Left colon (tissue), 2 donors: ENCODE results near the gene SNTB2. TPM values are rescaled to one million over a fixed set of nuclear protein-coding genes. Genes with fewer than 3 reads are reported as not detected.
"Not testable (repeated sequence)": the region's sequence is repeated elsewhere in the genome, so short reads cannot be mapped to it uniquely, and the experiment has no call there.

Experiments
- ATAC-seq: fragments of 200-7000 bp; cut with Tn5 transposase; one replicate; pipeline ENCODE4 v1.9.1; 2020; ENCODE audit warnings: mild to moderate bottlenecking, moderate library complexity
- DNase-seq, 2 donors: peaks; one replicate each; pipeline ENCODE4 v3.0.0-alpha.2; 2020
- intact Hi-C, 2 donors: fragments of 100-400 bp; cut with DNase I in 1 of 2; cut with micrococcal nuclease in 1 of 2; formaldehyde crosslinking; loops; one replicate each; pipeline versions ENCODE4 v1.11.2 to v1.14.0; 2022; cut with DNase I, micrococcal nuclease
- total RNA-seq, 2 donors: library from RNA; stranded (reverse); fragmentation: NEBNext Ultra II Directional; extraction: Animal tissue kit (Norgen Biotek cat#: 25700); gene quantifications; one replicate each; pipeline ENCODE4 v1.2.1, GENCODE V29; 2021
- donor health status: DM: no; HTN: no; CAD: no.
- donor health status: DM: yes; HTN: yes; CAD: no.

Gene SNTB2
- total RNA-seq, 2 donors from 2014 or later = 32.0 to 33.8 TPM

DNA sequence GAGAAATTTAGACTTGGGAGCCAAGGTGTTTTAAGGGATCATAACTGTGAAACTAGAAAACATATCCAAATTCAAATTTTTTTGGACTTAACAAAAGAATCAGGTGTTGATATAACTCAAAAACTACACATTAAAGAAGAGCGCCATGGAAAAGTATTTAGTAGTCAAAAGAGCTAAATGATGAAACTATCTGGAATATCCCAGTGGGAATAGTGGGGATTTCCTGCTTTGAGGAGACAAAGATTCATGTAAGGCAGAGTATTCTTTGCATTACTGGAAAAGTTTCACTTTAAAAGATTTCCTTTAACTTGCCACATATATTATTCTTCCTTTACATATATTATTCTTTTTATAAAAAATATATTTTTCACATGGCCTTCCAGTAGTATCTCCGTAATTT is 83.9 kb downstream of the SNTB2 start:
- intact Hi-C loops = no loop called here
- DNase-seq = no peak
- ATAC-seq = no peak

GRCh38 chr16:69273009-69273408 is 86.0 kb downstream of the SNTB2 start:
- intact Hi-C loops = no loop called here
- DNase-seq = no peak

DNA sequence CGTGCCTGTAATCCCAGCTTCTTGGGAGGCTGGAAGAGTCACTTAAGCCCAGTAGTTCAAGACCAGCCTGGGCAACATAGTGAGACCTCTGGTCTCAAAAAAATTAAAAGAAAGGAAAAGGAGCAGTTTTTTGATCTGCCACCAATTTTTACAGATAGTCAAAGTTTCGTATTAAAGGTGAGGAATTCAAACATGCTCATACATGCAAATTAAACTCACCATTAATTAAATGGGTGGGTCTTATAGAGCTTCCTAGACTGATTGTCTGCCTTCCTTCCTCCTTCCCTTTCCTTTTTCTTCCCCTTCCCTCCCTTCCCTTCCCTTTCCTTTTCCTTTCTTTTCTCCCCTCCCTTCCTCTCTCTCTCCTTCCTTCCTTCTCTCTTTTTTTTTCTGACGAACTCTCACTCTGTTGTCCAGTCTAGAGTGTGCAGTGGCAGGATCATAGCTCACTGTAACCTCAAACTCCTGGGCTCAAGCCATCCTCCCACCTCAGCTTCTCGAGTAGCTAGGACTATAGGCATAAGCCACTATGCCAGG is 87.8 kb downstream of the SNTB2 start:
- intact Hi-C loops = no loop called here
- ATAC-seq = no peak
- no peak for DNase-seq

More at GRCh38 chr16:69273009-69273408, 86.0 kb downstream of the SNTB2 start:
- no peak for ATAC-seq

DNA sequence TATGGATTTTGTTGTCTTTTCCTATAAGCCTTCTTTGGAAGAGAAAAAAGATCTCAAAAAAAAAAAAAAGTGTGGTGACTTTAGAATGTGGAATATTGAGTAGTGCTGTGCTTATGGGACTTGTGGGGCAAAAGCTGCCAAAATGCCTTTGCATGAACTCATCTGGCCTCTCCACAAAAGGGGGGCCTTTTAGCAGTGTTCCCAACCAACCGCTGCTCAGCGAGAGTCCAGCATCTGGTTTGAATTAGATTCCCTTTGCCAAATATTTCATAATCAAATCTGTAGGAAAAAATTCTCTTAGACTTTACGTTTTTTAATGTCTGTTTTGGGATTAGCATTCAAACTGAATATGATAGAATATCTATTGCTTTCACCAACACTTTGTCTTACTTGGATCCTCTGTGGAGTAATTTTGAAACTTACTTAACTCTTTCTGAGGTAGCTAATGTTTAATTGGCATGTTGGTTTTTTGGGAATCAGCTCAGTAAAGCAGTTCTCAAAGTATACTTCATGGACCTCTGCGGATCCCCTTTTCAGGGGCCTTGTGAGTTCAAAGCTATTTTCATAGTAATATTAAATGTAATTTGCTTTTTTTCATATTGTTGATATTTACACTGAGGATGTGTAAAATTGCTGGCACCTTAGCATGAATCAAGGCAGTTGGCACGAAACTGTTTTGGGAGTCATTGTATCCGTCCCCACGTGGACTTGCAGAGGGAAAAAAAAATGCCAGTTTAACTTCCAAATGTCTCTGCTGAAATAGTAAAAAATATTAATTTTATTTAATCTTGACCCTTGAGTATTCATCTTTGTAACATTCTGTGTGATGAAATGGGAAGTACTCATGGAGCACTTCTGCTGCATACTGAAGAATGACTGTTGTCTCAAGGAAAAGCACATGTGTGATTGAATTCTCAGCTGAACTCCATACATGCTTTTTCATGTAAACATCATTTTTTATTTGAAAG is 89.5 kb downstream of the SNTB2 start:
- intact Hi-C loops = no loop called here
- ATAC-seq (no peak), DNase-seq (peak in 1 of 2 donors; percentile 37)

GRCh38 chr16:69277413-69277812 is 90.4 kb downstream of the SNTB2 start:
- DNase-seq (no peak), ATAC-seq (no peak)
- intact Hi-C loops = no loop called here

DNA sequence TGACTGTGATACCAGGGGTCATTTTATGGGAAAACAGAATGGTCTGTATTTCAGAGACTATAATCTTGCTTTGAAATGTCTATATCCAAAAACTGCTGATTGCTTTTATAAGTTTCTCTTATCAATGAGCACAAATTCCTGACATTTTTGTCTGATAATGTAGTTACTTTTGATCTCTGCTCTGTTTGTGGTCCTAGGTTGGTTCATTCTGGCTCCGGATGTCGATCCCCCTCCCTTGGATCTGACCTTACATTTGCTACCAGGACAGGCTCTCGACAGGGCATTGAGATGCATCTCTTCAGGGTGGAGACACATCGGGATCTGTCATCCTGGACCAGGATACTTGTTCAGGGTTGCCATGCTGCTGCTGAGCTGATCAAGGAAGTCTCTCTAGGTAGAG is 96.9 kb downstream of the SNTB2 start:
- ATAC-seq (no peak), DNase-seq (no peak)
- intact Hi-C loops = no loop called here

DNA sequence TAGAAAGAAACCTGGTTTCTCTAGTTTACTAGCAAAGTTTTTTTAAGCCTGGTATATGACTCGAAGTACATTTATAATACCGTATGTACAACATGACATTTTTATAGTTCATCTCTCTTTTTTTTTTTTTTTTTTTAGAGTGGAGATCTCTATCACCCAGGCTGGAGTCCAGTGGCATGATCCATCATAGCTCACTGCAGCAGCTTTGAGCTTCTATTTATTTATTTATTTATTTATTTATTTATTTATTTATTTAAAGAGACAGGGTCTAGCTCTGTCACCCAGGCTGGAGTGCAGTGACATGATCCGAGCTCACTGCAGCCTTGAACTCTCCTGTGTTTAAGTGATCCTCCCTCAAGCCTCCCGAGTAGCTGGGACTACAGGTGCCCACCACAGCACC is 98.3 kb downstream of the SNTB2 start:
- DNase-seq (no peak), ATAC-seq (no peak)
- intact Hi-C loops = no loop called here

GRCh38 chr16:69286941-69287713 is 100.2 kb downstream of the SNTB2 start:
- DNase-seq = peak in 1 of 2 donors; percentile 26
- intact Hi-C loops = loop anchor here in 1 of 2 donors (2.0 kb wide), 1 partner anchor 136 kb away; no protein-coding TSS in a partner anchor
- peak; percentile 61 for ATAC-seq

DNA sequence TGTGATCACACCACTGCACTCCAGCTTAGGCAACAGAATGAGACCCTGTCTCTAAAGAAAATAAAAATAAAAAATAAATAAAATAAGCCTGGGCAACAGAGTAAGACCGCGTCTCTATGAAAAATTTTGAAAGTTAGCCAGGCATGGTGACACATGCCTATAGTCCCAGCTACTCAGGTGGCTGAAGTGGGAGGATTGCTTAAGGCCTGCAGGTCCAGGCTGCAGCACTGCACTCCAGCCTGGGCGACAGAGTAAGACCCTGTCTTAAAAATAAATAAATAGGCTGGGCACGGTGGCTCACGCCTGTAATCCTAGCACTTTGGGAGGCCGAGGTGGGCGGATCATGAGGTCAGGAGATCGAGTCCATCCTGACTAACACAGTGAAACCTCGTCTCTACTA is 104.7 kb downstream of the SNTB2 start:
- DNase-seq, ATAC-seq, intact Hi-C loops: not testable (repeated sequence)

GRCh38 chr16:69293401-69293800 is 106.4 kb downstream of the SNTB2 start:
- intact Hi-C loops = no loop called here
- DNase-seq = no peak

GRCh38 chr16:69294051-69294450 is 107.1 kb downstream of the SNTB2 start:
- no peak for DNase-seq
- intact Hi-C loops = no loop called here
- no peak for ATAC-seq

More at GRCh38 chr16:69293401-69293800, 106.4 kb downstream of the SNTB2 start:
- ATAC-seq = no peak

GRCh38 chr16:69296771-69297170 is 109.8 kb downstream of the SNTB2 start:
- DNase-seq, intact Hi-C loops, ATAC-seq: not testable (repeated sequence)

DNA sequence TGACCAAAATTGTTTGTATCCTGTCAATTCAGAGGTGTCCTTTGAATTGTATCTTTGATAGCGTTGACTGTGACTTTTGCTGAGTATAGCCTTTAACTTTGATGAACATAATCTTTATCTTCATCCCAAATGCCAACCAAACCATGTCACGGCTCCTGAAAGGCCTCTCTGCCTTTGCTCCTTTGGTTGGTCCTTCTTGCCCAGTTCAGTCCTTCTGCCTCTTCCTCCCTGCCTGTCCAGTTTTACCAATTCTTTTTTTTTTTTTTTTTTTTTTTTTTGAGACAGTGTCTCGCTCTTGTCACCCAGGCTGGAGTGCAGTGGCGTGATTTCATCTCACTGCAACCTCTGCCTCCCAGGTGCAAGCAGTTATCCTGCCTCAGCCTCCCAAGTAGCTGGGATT is 111.3 kb downstream of the SNTB2 start:
- intact Hi-C loops = no loop called here

DNA sequence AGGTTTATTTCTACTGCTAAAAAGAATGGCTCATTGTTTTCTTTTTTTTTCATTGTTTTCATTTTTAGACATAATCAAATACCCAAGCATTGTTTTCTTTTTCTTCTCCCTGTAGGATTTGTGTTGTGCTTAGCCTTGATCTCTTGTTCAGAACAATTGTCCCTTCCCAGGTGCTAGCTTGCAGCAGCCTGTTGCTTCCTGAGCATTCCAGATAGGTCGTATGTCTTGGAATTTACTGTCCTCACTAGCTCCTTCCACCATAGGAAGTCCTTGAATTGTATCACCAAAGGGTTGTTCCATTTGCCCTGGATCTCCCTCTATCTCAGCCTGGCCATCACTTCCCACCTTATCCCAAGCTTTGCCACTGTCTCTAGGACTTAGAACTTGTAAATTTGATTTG is 114.2 kb downstream of the SNTB2 start:
- intact Hi-C loops = no loop called here
- ATAC-seq (no peak), DNase-seq (no peak)

More for the DNA sequence above, 111.3 kb downstream of the SNTB2 start:
- ATAC-seq (no peak), DNase-seq (no peak)

DNA sequence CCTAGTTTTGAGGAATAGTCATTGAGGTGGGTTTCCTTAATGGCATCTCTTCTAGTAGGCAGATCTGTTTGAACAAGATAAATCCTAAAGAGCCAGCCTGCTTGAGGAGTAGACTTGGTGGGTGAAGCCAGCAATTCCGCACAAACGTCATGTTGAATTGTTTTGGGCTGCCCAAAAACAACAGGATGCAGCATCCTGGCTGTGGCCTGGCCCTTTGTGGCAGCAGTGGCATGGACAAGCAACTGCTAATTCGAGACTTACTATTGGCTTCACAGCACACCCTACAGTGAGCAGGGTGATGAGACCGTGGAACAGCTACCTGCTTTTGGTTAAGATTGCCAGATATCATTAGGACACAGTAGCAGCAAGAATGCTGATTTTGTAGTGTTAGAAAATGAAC is 114.9 kb downstream of the SNTB2 start:
- ATAC-seq = no peak
- DNase-seq = no peak
- intact Hi-C loops = no loop called here

DNA sequence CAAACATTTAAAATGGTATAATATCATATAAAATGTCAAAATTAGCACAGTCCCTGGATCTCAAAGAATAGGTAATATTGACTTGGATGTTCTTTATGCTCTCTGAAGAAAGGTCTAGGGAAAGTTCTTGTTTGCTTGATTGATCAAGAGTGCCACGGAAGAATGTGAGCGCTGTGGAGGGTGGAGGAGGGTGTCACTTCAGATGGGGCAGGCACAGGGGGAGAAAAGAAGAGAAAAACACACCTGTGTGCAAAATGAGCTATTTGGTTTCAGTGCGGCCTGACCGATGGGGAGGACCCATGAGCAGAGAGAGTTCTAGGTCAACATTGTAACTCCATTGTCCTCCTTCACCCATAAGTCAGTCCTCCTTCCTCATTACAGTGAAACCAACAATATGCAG is 115.3 kb downstream of the SNTB2 start:
- ATAC-seq (no peak), DNase-seq (no peak)
- intact Hi-C loops = no loop called here

DNA sequence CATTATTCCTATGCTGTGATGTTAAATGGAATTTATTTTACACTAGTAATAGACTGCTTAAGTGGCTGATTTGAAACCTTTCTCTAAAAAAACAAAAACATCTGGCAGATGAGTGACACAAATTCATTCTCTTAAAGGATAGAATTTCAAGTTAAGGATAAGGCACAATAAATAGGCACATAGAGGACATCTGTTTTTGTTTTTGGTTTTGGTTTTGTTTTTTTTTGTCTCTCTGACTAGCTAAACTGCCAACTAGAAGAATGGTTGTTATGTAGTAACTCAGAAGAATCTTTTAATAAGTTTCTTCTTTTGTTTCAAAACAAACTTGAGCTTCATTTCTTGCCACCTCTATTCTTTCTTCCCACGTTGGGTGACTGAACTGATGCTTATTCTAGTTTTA is 119.1 kb downstream of the SNTB2 start:
- no peak for DNase-seq
- intact Hi-C loops = no loop called here
- ATAC-seq = no peak

DNA sequence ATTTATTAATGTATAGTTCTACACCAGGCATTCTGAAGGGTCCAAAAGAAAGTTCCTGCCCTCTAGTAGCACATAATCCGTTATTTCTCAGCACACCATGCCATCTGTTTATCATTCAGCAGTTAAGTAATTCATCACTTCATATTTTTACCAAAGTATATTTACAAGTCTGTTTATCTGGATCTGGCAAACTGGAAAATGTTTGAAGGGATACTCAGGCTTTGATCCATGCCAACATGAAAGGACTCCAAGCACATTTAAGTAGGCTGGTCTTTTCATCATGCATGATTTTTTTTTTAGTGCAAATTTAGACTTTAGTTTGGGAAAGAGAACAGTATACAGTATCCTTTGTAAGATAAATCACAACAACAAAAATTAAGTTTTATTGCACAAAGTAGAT is 120.1 kb downstream of the SNTB2 start:
- intact Hi-C loops = no loop called here
- ATAC-seq (no peak), DNase-seq (no peak)

GRCh38 chr16:69307856-69308255 is 120.9 kb downstream of the SNTB2 start:
- intact Hi-C loops = no loop called here
- DNase-seq (no peak), ATAC-seq (no peak)

GRCh38 chr16:69309316-69309715 is 122.4 kb downstream of the SNTB2 start:
- no peak for DNase-seq
- ATAC-seq = no peak
- intact Hi-C loops = no loop called here
